ENCODE data around the gene TRIM71. TPM values are rescaled to one million over a fixed set of nuclear protein-coding genes. Genes with fewer than 3 reads are reported as not detected.

The TRIM71 gene
- total RNA-seq, 2 donors from 2014 or later: not detected

DNA sequence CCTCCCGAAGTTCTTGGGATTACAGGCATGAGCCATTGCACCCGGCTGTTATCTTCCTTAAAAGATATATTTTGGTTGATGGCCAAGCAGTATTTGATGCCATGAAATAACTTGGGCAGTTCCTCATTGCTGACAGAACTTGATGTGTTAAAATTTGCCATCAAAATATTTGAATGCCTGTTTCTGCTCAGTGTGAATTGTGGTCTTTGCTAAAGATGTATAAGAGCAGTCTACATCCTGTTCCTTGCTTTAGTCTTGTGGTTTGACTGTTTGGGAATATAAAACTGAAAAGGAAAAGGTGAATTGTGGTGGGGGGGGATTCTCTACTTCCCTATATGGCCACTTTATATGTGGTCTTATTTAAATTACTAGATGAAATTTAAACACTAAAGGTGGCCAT is 14.0 kb downstream of the TRIM71 start:
- DNase-seq (ENCODE audit: low spot score): no peak
- no peaks in the 10 kb centered on the region for H3K36me3 ChIP-seq
- no peak overlapping the region for H3K27ac ChIP-seq
- H3K27me3 ChIP-seq: no peaks in the 10 kb centered on the region
- no peak overlapping the region for H3K4me3 ChIP-seq
- no peaks in the 10 kb centered on the region for H3K4me1 ChIP-seq
- TF ChIP-seq, protein P1, sequence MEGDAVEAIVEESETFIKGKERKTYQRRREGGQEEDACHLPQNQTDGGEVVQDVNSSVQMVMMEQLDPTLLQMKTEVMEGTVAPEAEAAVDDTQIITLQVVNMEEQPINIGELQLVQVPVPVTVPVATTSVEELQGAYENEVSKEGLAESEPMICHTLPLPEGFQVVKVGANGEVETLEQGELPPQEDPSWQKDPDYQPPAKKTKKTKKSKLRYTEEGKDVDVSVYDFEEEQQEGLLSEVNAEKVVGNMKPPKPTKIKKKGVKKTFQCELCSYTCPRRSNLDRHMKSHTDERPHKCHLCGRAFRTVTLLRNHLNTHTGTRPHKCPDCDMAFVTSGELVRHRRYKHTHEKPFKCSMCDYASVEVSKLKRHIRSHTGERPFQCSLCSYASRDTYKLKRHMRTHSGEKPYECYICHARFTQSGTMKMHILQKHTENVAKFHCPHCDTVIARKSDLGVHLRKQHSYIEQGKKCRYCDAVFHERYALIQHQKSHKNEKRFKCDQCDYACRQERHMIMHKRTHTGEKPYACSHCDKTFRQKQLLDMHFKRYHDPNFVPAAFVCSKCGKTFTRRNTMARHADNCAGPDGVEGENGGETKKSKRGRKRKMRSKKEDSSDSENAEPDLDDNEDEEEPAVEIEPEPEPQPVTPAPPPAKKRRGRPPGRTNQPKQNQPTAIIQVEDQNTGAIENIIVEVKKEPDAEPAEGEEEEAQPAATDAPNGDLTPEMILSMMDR (IDR thresholded peaks at IDR 0.05): no peak
- H3K9me3 ChIP-seq: no peaks in the 10 kb centered on the region

DNA sequence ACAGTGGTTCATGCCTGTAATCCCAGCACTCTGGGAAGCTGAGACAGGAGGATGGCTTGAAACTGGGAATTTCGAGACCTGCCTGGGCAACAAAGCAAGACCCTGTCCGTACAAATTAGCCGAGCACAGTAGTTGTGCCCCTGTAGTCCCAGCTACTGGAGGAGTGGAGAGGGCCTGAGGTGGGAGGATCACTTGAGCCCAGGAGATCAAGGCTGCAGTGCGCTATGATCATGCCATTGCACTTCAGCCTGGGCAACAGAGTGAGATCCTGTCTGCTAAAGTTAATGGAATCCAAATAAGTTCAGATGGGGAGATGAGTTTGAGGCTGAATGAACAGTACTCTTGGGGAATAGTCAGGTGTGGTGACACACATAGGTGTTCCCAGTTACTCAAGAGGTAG is 14.4 kb downstream of the TRIM71 start:
- Histone ChIP-seq H3K9me3 (no peaks in the 10 kb centered on the region), H3K27me3 (no peaks in the 10 kb centered on the region), H3K27ac (no peak overlapping the region), H3K4me3 (no peak overlapping the region), H3K4me1 (no peaks in the 10 kb centered on the region), H3K36me3 (no peaks in the 10 kb centered on the region)
- DNase-seq (ENCODE audit: low spot score): no peak
- TF ChIP-seq, protein P1 (IDR thresholded peaks at IDR 0.05): no peak

DNA sequence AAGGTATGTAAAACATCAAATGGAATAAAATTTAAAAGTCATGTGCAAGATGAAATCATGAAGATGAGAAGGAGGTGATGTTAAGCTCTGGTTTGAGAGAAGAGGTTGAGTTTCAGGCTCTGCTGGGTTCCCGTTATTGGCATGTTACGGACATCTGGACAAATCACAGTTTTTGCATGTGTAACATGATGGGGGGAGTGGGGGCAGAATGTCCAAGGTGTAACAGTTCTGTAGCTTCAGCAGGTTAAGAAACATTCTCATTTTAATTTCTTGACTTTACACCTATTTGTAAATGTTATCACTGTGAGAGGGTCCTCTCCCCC is 17.2 kb downstream of the TRIM71 start:
- H3K27ac ChIP-seq: no peak overlapping the region
- no peaks in the 10 kb centered on the region for H3K36me3 ChIP-seq
- no peak overlapping the region for H3K4me3 ChIP-seq
- H3K4me1 ChIP-seq: no peaks in the 10 kb centered on the region
- TF ChIP-seq, protein P1 (IDR thresholded peaks at IDR 0.05): no peak
- DNase-seq (ENCODE audit: low spot score): no peak
- H3K9me3 ChIP-seq: no peaks in the 10 kb centered on the region
- no peaks in the 10 kb centered on the region for H3K27me3 ChIP-seq

DNA sequence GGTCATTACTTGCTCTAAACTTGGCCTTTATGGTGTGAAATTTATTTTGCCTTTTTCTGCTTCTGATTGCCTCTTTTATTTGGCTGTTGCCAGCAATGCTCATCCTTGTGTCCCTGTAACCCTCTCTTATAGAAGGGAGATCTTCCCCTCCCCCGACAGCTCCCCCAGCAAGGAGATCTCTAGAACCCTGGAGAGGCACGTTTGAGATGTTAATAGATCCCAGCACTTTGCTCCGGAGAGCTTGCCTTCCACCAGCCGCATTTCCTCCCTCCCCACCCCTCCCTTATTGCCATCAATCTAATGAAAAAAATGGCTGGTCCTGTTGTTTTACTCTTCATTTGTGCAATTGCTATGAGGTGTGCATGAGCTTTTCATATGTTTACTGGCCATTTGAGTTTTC is 18.2 kb downstream of the TRIM71 start:
- no peaks in the 10 kb centered on the region for H3K27me3 ChIP-seq

GRCh38 chr3:32836601-32837000 is 18.8 kb downstream of the TRIM71 start:
- Histone ChIP-seq H3K4me1 (no peaks in the 10 kb centered on the region), H3K9me3 (no peaks in the 10 kb centered on the region), H3K27ac (no peak overlapping the region), H3K27me3 (no peaks in the 10 kb centered on the region), H3K4me3 (no peak overlapping the region), H3K36me3 (no peaks in the 10 kb centered on the region)
- TF ChIP-seq, protein P1 (IDR thresholded peaks at IDR 0.05): no peak
- DNase-seq (ENCODE audit: low spot score): no peak

More for the DNA sequence above, 18.2 kb downstream of the TRIM71 start:
- Histone ChIP-seq H3K36me3 (no peaks in the 10 kb centered on the region), H3K4me1 (no peaks in the 10 kb centered on the region), H3K27ac (no peak overlapping the region), H3K4me3 (no peak overlapping the region), H3K9me3 (no peaks in the 10 kb centered on the region)
- no peak for DNase-seq (ENCODE audit: low spot score)
- TF ChIP-seq, protein P1 (IDR thresholded peaks at IDR 0.05): no peak

- H3K27ac ChIP-seq: no peak overlapping the region
- H3K4me3 ChIP-seq: no peak overlapping the region
- no peaks in the 10 kb centered on the region for H3K27me3 ChIP-seq
- H3K36me3 ChIP-seq: no peaks in the 10 kb centered on the region
- no peak for DNase-seq (ENCODE audit: low spot score)
- no peaks in the 10 kb centered on the region for H3K9me3 ChIP-seq
- TF ChIP-seq, protein P1 (IDR thresholded peaks at IDR 0.05): no peak
- no peaks in the 10 kb centered on the region for H3K4me1 ChIP-seq
Measured at GRCh38 chr3:32837366-32837765, 19.6 kb downstream of the TRIM71 start.

Measured in right atrium auricular region (tissue), 2 donors.